Fibroblast of lung (primary cell): ENCODE results near the gene POLN. TPM values are rescaled to one million over a fixed set of nuclear protein-coding genes. Genes with fewer than 3 reads are reported as not detected.
"Not testable (repeated sequence)": the region's sequence is repeated elsewhere in the genome, so short reads cannot be mapped to it uniquely, and the experiment has no call there.

Experiments used
- DNase-seq, 2 donors: peaks; one replicate each; pipeline versions ENCODE4 v3.0.0 to v3.0.0-alpha.2; 2010; ENCODE audit warnings: low read depth in 2 of 2
- H2AFZ ChIP-seq: 2 replicates; pipeline ENCODE4 v1.5.1; 2012; ENCODE audit warnings: low read length, control low read depth, inconsistent platforms
- H3K27ac ChIP-seq: 2 replicates; pipeline ENCODE4 v1.5.1; 2011; ENCODE audit warnings: low read length, control low read depth; ENCODE audit not compliant: insufficient read depth
- H3K27me3 ChIP-seq: 2 replicates; pipeline ENCODE4 v1.5.1; 2011; ENCODE audit warnings: mild to moderate bottlenecking, low read length; ENCODE audit not compliant: control insufficient read depth, insufficient read depth
- H3K36me3 ChIP-seq: 2 replicates; pipeline ENCODE4 v1.5.1; 2011; ENCODE audit warnings: low read length; ENCODE audit not compliant: control insufficient read depth, insufficient read depth
- H3K4me1 ChIP-seq: 2 replicates; pipeline ENCODE4 v1.5.1; 2011; ENCODE audit warnings: low read length; ENCODE audit not compliant: control insufficient read depth, insufficient read depth; ENCODE audit errors: extremely low read depth
- H3K4me2 ChIP-seq: 2 replicates; pipeline ENCODE4 v1.5.1; 2011; ENCODE audit warnings: low read length, control low read depth; ENCODE audit not compliant: insufficient read depth; ENCODE audit errors: extremely low read depth
- H3K4me3 ChIP-seq, 4 experiments: fragments of 200-600 bp in 1 of 4; sonication (generic) in 1 of 4; replicated peaks in 1 of 4; 2 replicates each; pipeline ENCODE4 v1.5.1; 2011 to 2016; ENCODE audit warnings: low read length in 4 of 4, low read depth in 3 of 4, mild to moderate bottlenecking in 3 of 4, control low read depth in 2 of 4, inconsistent platforms in 1 of 4, mixed read lengths in 1 of 4; ENCODE audit not compliant: insufficient read depth in 1 of 4; ENCODE audit errors: control extremely low read depth in 1 of 4
- H3K79me2 ChIP-seq: 2 replicates; pipeline ENCODE4 v1.5.1; 2012; ENCODE audit warnings: mild to moderate bottlenecking, low read length, inconsistent platforms; ENCODE audit not compliant: control insufficient read depth, insufficient read depth
- H3K9ac ChIP-seq: 2 replicates; pipeline ENCODE4 v1.5.1; 2011; ENCODE audit warnings: mild to moderate bottlenecking, low read length, control low read depth; ENCODE audit not compliant: insufficient read depth
- H3K9me3 ChIP-seq: 2 replicates; pipeline ENCODE4 v1.5.1; 2012; ENCODE audit warnings: low read depth, low read length; ENCODE audit not compliant: control insufficient read depth, insufficient read depth
- H4K20me1 ChIP-seq: 2 replicates; pipeline ENCODE4 v1.5.1; 2011; ENCODE audit warnings: low read length; ENCODE audit not compliant: control insufficient read depth, insufficient read depth; ENCODE audit errors: extremely low read depth
- EZH2 ChIP-seq: IDR thresholded peaks from 2 replicates; pipeline ENCODE4 v1.5.1; 2012; ENCODE audit warnings: low read length, control low read depth, mild to moderate bottlenecking; ENCODE audit errors: missing control alignments
- polyA plus RNA-seq, 2 donors: library from polyadenylated mRNA; depleted of rRNA in 1 of 2; stranded (reverse) in 1 of 2; unstranded in 1 of 2; fragments of >200 nt; gene quantifications; 2 replicates each; pipeline ENCODE4 v1.2.1, GENCODE V29; 2011 to 2012; ENCODE audit warnings: missing spikeins in 1 of 2
- total RNA-seq: library from RNA; depleted of rRNA; stranded (reverse); fragments of >200 nt; gene quantifications from 2 replicates; pipeline ENCODE4 v1.2.1, GENCODE V29; 2014
- TF ChIP-seq, protein P1 (sequence below), 2 donors: IDR thresholded peaks in 1 of 2; conservative IDR thresholded peaks in 1 of 2; 1 replicate in 1 of 2; 2 replicates in 1 of 2; pipeline ENCODE4 v1.5.1; 2011 to 2012; ENCODE audit warnings: low read length in 2 of 2, control low read depth in 1 of 2, inconsistent platforms in 1 of 2, low read depth in 1 of 2, mild to moderate bottlenecking in 1 of 2

The POLN gene
- total and polyA plus RNA-seq, 2 donors (not counting 1 experiment from before 2014, with no cell fraction given): 0.58 to 5.6 TPM

DNA sequence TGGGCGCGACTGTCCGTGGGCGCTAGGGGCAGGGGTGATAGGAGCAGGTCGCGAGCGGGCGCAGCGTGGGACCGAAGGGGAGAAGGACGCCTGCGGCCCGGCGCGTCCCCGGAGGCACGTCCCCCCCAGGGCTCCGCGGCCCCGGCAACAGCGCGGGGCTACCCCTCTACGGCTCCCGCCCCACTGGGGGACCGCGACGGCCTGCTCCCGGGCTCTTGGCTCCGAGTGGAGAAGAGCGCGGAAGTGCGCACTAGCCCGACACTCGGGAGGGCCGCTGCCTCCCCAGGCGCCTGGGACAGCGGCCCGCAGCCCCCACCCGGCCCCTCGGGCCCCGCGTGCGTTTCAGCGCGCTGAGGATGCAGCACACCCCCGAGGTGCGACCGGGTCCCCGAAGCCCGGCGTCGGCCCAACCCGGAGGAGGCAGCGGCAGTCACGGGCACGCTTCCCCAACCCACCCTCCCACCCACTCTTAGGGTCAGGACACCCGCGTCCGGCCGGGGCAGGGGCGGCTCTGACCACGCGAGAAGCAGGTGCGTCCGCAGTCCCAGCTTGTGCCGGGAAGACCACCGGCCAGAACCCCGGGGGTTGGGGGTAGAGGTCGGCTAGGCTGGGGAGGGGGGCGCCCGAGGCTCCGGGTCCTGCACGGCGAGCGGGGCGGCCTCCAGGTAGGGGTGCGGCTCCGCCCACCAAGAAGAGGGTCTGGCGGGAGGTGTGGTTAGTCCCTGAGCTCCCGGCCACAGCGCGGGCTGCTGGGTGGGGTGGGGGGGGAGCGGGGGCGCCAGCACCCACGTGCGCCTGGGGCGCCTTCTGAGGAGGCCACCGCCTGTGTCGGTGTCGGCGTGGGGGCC is 201.3 kb downstream of the POLN start:
- Histone ChIP-seq H2AFZ (no peak overlapping the region), H4K20me1 (no peaks in the 10 kb centered on the region), H3K79me2 (no peaks in the 10 kb centered on the region), H3K4me2 (peak overlapping the region; percentile 93), H3K4me1 (peaks cover 2% of the 10 kb centered on the region), H3K9me3 (no peaks in the 10 kb centered on the region), H3K4me3 (peak overlapping the region in 1 of 4 experiments; percentile 78), H3K36me3 (no peaks in the 10 kb centered on the region), H3K27ac (no peak overlapping the region), H3K27me3 (peaks cover 14% of the 10 kb centered on the region), H3K9ac (no peak overlapping the region)
- DNase-seq: no peak
- TF ChIP-seq, protein P1, sequence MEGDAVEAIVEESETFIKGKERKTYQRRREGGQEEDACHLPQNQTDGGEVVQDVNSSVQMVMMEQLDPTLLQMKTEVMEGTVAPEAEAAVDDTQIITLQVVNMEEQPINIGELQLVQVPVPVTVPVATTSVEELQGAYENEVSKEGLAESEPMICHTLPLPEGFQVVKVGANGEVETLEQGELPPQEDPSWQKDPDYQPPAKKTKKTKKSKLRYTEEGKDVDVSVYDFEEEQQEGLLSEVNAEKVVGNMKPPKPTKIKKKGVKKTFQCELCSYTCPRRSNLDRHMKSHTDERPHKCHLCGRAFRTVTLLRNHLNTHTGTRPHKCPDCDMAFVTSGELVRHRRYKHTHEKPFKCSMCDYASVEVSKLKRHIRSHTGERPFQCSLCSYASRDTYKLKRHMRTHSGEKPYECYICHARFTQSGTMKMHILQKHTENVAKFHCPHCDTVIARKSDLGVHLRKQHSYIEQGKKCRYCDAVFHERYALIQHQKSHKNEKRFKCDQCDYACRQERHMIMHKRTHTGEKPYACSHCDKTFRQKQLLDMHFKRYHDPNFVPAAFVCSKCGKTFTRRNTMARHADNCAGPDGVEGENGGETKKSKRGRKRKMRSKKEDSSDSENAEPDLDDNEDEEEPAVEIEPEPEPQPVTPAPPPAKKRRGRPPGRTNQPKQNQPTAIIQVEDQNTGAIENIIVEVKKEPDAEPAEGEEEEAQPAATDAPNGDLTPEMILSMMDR (conservative IDR thresholded peaks at IDR 0.05 in 1 of 2, IDR thresholded peaks at IDR 0.05 in 1 of 2; ENCODE audit: low read depth in 1 of 2, low read length in 2 of 2): no peak
- no peak for TF ChIP-seq EZH2

DNA sequence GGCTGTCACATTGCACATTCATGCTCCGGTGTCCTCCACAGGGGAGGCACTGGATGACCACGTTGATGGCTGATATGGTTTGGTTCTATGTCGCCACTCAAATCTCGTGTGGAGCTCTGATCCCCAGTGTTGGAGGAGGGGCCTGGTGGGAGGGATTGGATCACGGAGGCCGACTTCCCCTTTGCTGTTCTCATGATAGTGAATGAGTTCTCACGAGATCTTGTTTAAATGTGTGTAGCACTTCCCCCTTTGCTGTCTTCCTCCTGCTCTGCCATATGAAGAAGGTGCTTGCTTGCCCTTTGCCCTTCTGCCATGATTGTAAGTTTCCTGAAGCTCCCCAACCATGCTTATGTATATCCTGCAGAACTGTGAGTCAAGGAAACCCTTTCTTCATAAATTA is 205.1 kb downstream of the POLN start:
- Histone ChIP-seq H3K4me1 (peaks cover 2% of the 10 kb centered on the region), H3K9me3 (no peaks in the 10 kb centered on the region), H3K36me3 (no peaks in the 10 kb centered on the region), H3K9ac (no peak overlapping the region), H3K4me3 (no peak overlapping the region), H3K27ac (no peak overlapping the region), H4K20me1 (no peaks in the 10 kb centered on the region), H3K79me2 (no peaks in the 10 kb centered on the region), H3K27me3 (peaks cover 18% of the 10 kb centered on the region), H2AFZ (no peak overlapping the region), H3K4me2 (no peak overlapping the region)
- TF ChIP-seq EZH2: no peak
- TF ChIP-seq, protein P1 (conservative IDR thresholded peaks at IDR 0.05 in 1 of 2, IDR thresholded peaks at IDR 0.05 in 1 of 2; ENCODE audit: low read depth in 1 of 2, low read length in 2 of 2): no peak
- DNase-seq: no peak

DNA sequence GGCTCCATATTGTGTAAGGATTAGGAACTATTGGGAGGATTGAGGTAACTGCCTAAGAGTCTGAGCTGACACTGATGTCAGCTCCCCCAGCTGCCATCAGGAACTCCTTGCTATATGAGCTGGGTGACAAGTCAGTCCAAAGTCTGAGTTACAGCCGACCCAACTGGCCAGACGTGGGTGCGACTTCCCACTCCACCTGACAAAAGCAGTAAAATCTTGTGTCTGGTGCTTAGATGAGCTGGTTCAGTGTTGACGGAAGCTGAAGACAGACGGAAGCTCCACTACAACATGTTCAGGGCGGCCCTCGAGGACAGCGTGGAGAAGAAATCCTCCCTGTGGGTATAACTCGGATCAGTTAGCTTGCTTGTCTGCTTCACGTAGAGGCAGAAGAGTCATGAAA is 205.6 kb downstream of the POLN start:
- H3K36me3 ChIP-seq: no peaks in the 10 kb centered on the region

DNA sequence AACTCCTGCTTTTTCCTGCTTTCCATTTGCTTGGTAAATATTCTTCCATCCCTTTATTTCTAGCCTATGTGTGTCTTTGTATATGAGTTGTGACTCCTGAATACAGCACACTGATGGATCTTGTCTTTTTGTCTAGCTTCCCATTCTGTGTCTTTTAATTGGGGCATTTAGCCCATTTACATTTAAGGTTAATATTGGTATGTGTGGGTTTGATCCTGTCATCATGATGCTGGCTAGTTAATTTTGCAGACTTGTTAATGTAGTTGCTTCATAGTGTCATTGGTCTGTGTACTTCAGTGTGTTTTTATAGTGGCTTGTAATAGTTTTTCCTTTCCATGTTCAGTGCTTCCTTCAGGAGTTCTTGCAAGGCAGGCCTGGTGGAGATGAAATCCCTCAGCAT is 210.8 kb downstream of the POLN start:
- not testable (repeated sequence) for H4K20me1 ChIP-seq, DNase-seq, H3K9ac ChIP-seq, H3K36me3 ChIP-seq, H3K9me3 ChIP-seq, H2AFZ ChIP-seq, H3K27ac ChIP-seq, H3K4me1 ChIP-seq, H3K4me3 ChIP-seq, H3K27me3 ChIP-seq, H3K79me2 ChIP-seq, H3K4me2 ChIP-seq

More for the DNA sequence above, 205.6 kb downstream of the POLN start:
- no peaks in the 10 kb centered on the region for H3K9me3 ChIP-seq
- no peaks in the 10 kb centered on the region for H4K20me1 ChIP-seq
- no peak overlapping the region for H3K4me2 ChIP-seq
- H2AFZ ChIP-seq: no peak overlapping the region
- no peaks in the 10 kb centered on the region for H3K79me2 ChIP-seq
- no peak for DNase-seq
- no peak overlapping the region for H3K9ac ChIP-seq
- TF ChIP-seq EZH2: no peak
- TF ChIP-seq, protein P1 (conservative IDR thresholded peaks at IDR 0.05 in 1 of 2, IDR thresholded peaks at IDR 0.05 in 1 of 2; ENCODE audit: low read depth in 1 of 2, low read length in 2 of 2): no peak
- no peaks in the 10 kb centered on the region for H3K4me1 ChIP-seq
- H3K4me3 ChIP-seq: no peak overlapping the region
- no peak overlapping the region for H3K27ac ChIP-seq
- H3K27me3 ChIP-seq: peaks cover 18% of the 10 kb centered on the region

DNA sequence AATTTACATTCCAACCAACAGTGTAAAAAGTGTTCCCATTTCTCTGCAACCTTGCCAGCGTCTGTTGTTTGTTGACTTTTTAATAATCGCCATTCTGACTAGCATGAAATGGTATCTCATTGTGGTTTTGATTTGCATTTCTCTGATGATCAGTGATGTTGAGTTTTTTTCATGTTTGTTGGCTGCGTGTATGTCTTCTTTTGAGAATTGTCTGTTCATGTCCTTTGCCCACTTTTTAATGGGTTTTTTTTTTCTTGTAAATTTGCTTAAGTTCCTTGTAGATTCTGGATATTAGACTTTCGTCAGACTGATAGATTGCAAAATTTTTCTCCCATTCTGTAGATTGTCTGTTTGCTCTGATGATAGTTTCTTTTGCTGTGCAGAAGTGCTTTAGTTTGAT is 214.8 kb downstream of the POLN start:
- not testable (repeated sequence) for H3K36me3 ChIP-seq, H3K79me2 ChIP-seq, H4K20me1 ChIP-seq, H3K27me3 ChIP-seq, H3K4me1 ChIP-seq, H3K4me2 ChIP-seq, H3K4me3 ChIP-seq, H3K9ac ChIP-seq, H3K27ac ChIP-seq, H3K9me3 ChIP-seq, H2AFZ ChIP-seq, DNase-seq
